ENCODE results near the gene TCF12. TPM values are rescaled to one million over a fixed set of nuclear protein-coding genes. Genes with fewer than 3 reads are reported as not detected.

Gene TCF12
- total RNA-seq, 4 donors from 2014 or later: 105 to 446 (median 180) TPM

GRCh38 chr15:56960116-56960515 is 41.7 kb downstream of the TCF12 start:
- intact Hi-C loops (cut with DNase I; ENCODE audit: low total_unique reads) (no loop called here), in situ Hi-C loops (cut with MboI; ENCODE audit: low pct_ligation_motif_present in 1 of 4, low pct_unique_long_range_greater_than_20kb in 1 of 4, low sequenced_read_pairs in 3 of 4) (no loop called here)
- Histone ChIP-seq H3K27me3 (no peaks in the 10 kb centered on the region), H3K27ac (no peak overlapping the region), H3K9me3 (peaks cover 11 to 14% of the 10 kb centered on the region in 2 donors), H3K36me3 (no peaks in the 10 kb centered on the region), H3K4me3 (no peak overlapping the region), H3K4me1 (peaks cover 0 to 31% (median 7%) of the 10 kb centered on the region in 4 donors)
- no peak for DNase-seq
- WGBS, 2 donors (ENCODE audit: low coverage in 1 of 2): 94 to 97% methylated on average over 2 of the region's 2 CpGs
- no peak for TF ChIP-seq EP300 (IDR thresholded peaks at IDR 0.05; ENCODE audit: low read depth)
- TF ChIP-seq POLR2A (IDR thresholded peaks at IDR 0.05): no peak
- no peak for TF ChIP-seq POLR2AphosphoS5 (IDR thresholded peaks at IDR 0.05)
- TF ChIP-seq CTCF (IDR thresholded peaks at IDR 0.05): no peak

- 79 to 82% methylated on average over 2 of the region's 2 CpGs for WGBS, 2 donors (ENCODE audit: low coverage in 1 of 2)
- Histone ChIP-seq H3K4me3 (no peak overlapping the region), H3K4me1 (peaks cover 0 to 44% (median 17%) of the 10 kb centered on the region in 4 donors), H3K27ac (no peak overlapping the region), H3K9me3 (no peaks in the 10 kb centered on the region), H3K27me3 (no peaks in the 10 kb centered on the region), H3K36me3 (no peaks in the 10 kb centered on the region)
- in situ Hi-C loops (cut with MboI; ENCODE audit: low pct_ligation_motif_present in 1 of 4, low pct_unique_long_range_greater_than_20kb in 1 of 4, low sequenced_read_pairs in 3 of 4): no loop called here
- intact Hi-C loops (cut with DNase I; ENCODE audit: low total_unique reads): no loop called here
- no peak for TF ChIP-seq EP300 (IDR thresholded peaks at IDR 0.05; ENCODE audit: low read depth)
- no peak for TF ChIP-seq CTCF (IDR thresholded peaks at IDR 0.05)
- no peak for TF ChIP-seq POLR2AphosphoS5 (IDR thresholded peaks at IDR 0.05)
- TF ChIP-seq POLR2A (IDR thresholded peaks at IDR 0.05): no peak
- no peak for DNase-seq
Measured at GRCh38 chr15:56963126-56963525, 44.7 kb downstream of the TCF12 start.

- 85 to 90% methylated on average over 2 to 4 of the region's 4 CpGs for WGBS, 2 donors (ENCODE audit: low coverage in 1 of 2)
- no peak for DNase-seq
- H3K27ac ChIP-seq: no peak overlapping the region
- TF ChIP-seq POLR2A (IDR thresholded peaks at IDR 0.05): no peak
- no peak for TF ChIP-seq EP300 (IDR thresholded peaks at IDR 0.05; ENCODE audit: low read depth)
- TF ChIP-seq POLR2AphosphoS5 (IDR thresholded peaks at IDR 0.05): no peak
- TF ChIP-seq CTCF (IDR thresholded peaks at IDR 0.05): no peak
- intact Hi-C loops (cut with DNase I; ENCODE audit: low total_unique reads) (no loop called here), in situ Hi-C loops (cut with MboI; ENCODE audit: low pct_ligation_motif_present in 1 of 4, low pct_unique_long_range_greater_than_20kb in 1 of 4, low sequenced_read_pairs in 3 of 4) (no loop called here)
- no peaks in the 10 kb centered on the region for H3K9me3 ChIP-seq
- peaks cover 0 to 47% (median 22%) of the 10 kb centered on the region in 4 donors for H3K4me1 ChIP-seq
- no peaks in the 10 kb centered on the region for H3K27me3 ChIP-seq
- no peaks in the 10 kb centered on the region for H3K36me3 ChIP-seq
- no peak overlapping the region for H3K4me3 ChIP-seq
Measured at GRCh38 chr15:56963710-56964109, 45.3 kb downstream of the TCF12 start.

DNA sequence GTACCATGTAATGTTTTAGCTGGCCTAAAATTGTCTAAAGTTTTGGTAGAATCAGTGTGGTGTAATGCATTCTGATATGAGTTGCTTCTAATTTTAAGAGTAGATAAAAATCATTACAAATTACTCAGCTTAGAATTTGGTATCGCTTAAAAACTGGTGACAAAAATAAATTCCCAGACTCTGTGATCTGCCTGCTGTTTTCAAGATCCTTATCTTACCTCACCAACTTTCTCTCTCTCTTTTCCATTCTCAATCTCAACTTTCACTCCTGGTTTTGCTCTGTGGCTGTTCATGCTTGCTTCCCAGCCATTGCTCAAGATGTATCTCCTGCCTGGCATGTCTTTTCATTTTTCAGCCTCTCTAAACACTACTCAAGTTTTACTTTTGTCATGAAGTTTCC is 45.7 kb downstream of the TCF12 start:
- no peaks in the 10 kb centered on the region for H3K9me3 ChIP-seq
- in situ Hi-C loops (cut with MboI; ENCODE audit: low pct_ligation_motif_present in 1 of 4, low pct_unique_long_range_greater_than_20kb in 1 of 4, low sequenced_read_pairs in 3 of 4): no loop called here
- no peak overlapping the region for H3K27ac ChIP-seq
- H3K27me3 ChIP-seq: no peaks in the 10 kb centered on the region
- no peak overlapping the region for H3K4me3 ChIP-seq
- no peak for TF ChIP-seq EP300 (IDR thresholded peaks at IDR 0.05; ENCODE audit: low read depth)
- TF ChIP-seq POLR2A (IDR thresholded peaks at IDR 0.05): no peak
- no peak for TF ChIP-seq POLR2AphosphoS5 (IDR thresholded peaks at IDR 0.05)
- TF ChIP-seq CTCF (IDR thresholded peaks at IDR 0.05): no peak
- intact Hi-C loops (cut with DNase I; ENCODE audit: low total_unique reads): no loop called here
- H3K36me3 ChIP-seq: no peaks in the 10 kb centered on the region
- WGBS, 2 donors (ENCODE audit: low coverage in 1 of 2): 83 to 86% methylated on average over 1 of the region's 1 CpG
- peaks cover 0 to 51% (median 27%) of the 10 kb centered on the region in 4 donors for H3K4me1 ChIP-seq
- no peak for DNase-seq

Data from transverse colon (tissue), 4 donors.